ENCODE data around the gene NRN1L. TPM values are rescaled to one million over a fixed set of nuclear protein-coding genes. Genes with fewer than 3 reads are reported as not detected.

Gene NRN1L
- total and polyA plus RNA-seq, 2 of the 4 experiments (the other 2 are of a cell fraction), result 0.27 TPM; not detected in 1

GRCh38 chr16:67879462-67879861, 5.2 kb upstream of the NRN1L start:
- intact Hi-C loops (cut with micrococcal nuclease), result no loop called here
- H3K9ac ChIP-seq (ENCODE audit: low read depth, low read length), result no peak overlapping the region
- H3K23ac ChIP-seq (ENCODE audit: low read depth, low read length), result no peak overlapping the region
- no peak overlapping the region for H4K8ac ChIP-seq (ENCODE audit: low read depth in 2 of 2, low read length in 2 of 2)
- H4K5ac ChIP-seq (ENCODE audit: low read depth, low read length), result no peak overlapping the region
- dilution Hi-C loops (cut with HindIII; ENCODE audit: low sequenced_read_pairs, unreplicated experiment), result no loop called here
- TF ChIP-seq BHLHE40 (IDR thresholded peaks at IDR 0.05; ENCODE audit: low read depth, low read length) (no peak), CEBPB (IDR thresholded peaks at IDR 0.05; ENCODE audit: low read depth, low read length) (no peak), RCOR1 (IDR thresholded peaks at IDR 0.05; ENCODE audit: insufficient replicate concordance, low read length) (no peak), RFX5 (IDR thresholded peaks at IDR 0.05; ENCODE audit: low read depth, low read length) (no peak)
- TF ChIP-seq, protein P1, sequence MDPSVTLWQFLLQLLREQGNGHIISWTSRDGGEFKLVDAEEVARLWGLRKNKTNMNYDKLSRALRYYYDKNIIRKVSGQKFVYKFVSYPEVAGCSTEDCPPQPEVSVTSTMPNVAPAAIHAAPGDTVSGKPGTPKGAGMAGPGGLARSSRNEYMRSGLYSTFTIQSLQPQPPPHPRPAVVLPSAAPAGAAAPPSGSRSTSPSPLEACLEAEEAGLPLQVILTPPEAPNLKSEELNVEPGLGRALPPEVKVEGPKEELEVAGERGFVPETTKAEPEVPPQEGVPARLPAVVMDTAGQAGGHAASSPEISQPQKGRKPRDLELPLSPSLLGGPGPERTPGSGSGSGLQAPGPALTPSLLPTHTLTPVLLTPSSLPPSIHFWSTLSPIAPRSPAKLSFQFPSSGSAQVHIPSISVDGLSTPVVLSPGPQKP (IDR thresholded peaks at IDR 0.05; ENCODE audit: borderline replicate concordance, low read depth, low read length), result no peak
- in situ Hi-C loops (cut with MboI; ENCODE audit: low sequenced_read_pairs), result no loop called here
- CTCF ChIA-PET, result no interaction called here
- no TSS peak for BruUV-seq (replicated peaks)
- no peak overlapping the region for H2BK120ac ChIP-seq (ENCODE audit: low read depth, low read length)
- no peak overlapping the region for H2BK20ac ChIP-seq (ENCODE audit: low read depth, low read length)
- no peak overlapping the region for H2AK9ac ChIP-seq (replicated peaks; ENCODE audit: low read depth, low read length, poor library complexity)
- H3K4ac ChIP-seq (ENCODE audit: low read depth, low read length), result no peak overlapping the region
- H3K4me2 ChIP-seq (ENCODE audit: low read depth, low read length), result no peak overlapping the region
- peaks cover 3% of the 10 kb centered on the region for H3K4me1 ChIP-seq (ENCODE audit: control insufficient read depth, insufficient read depth, low read length)
- POLR2A ChIA-PET (ENCODE audit: unreplicated experiment), result interaction anchor here (0.6 kb wide), 1 partner anchor 8 kb away, joined by 5 read pairs; no protein-coding TSS in a partner anchor
- peaks cover 83% of the 10 kb centered on the region for H3K36me3 ChIP-seq (ENCODE audit: control insufficient read depth, insufficient read depth, low read length)
- H3K79me1 ChIP-seq (ENCODE audit: low read depth in 1 of 2, low read length in 2 of 2), result peaks cover 19 to 37% of the 10 kb centered on the region in 2 experiments
- DNase-seq, result no peak
- H2BK15ac ChIP-seq (ENCODE audit: low read depth, low read length), result no peak overlapping the region
- no peaks in the 10 kb centered on the region for H3K27me3 ChIP-seq (ENCODE audit: control insufficient read depth, insufficient read depth, low read length)
- peaks cover 55% of the 10 kb centered on the region for H4K20me1 ChIP-seq (ENCODE audit: insufficient read depth, low read length)
- H2AK5ac ChIP-seq (ENCODE audit: low read depth, low read length), result no peak overlapping the region
- H3K27ac ChIP-seq (ENCODE audit: insufficient read depth, low read length), result no peak overlapping the region
- H3K18ac ChIP-seq (ENCODE audit: low read depth, low read length), result no peak overlapping the region
- no peak overlapping the region for H3K14ac ChIP-seq (replicated peaks; ENCODE audit: low read depth, low read length)
- H2BK5ac ChIP-seq (ENCODE audit: low read depth, low read length, poor library complexity, severe bottlenecking), result no peak overlapping the region
- WGBS, 2 experiments (ENCODE audit: extremely low coverage in 2 of 2, insufficient read length in 1 of 2), result 88% methylated on average over 4 of the region's 12 CpGs; no CpG with 5 or more reads in 1 of the 2 experiments
- no peak overlapping the region for H2AFZ ChIP-seq (replicated peaks; ENCODE audit: low read length, poor library complexity)
- no peak overlapping the region for H3K56ac ChIP-seq (ENCODE audit: extremely low read depth, insufficient read depth, low read length)
- H3K9me3 ChIP-seq (ENCODE audit: control insufficient read depth, insufficient read depth, low read length), result no peaks in the 10 kb centered on the region
- ATAC-seq (ENCODE audit: low read depth), result no peak
- H4K91ac ChIP-seq (ENCODE audit: insufficient read depth, low read depth, low read length), result no peak overlapping the region
- peaks cover 11% of the 10 kb centered on the region for H3K9me1 ChIP-seq (ENCODE audit: insufficient read depth, low read length)
- H3K4me3 ChIP-seq (ENCODE audit: insufficient read depth, low read depth, low read length), result no peak overlapping the region
